Activated naive CD4-positive, alpha-beta T cell treated with Interleukin-2 at 50 U/mL for 16 hours (primary cell): ENCODE data around the gene ANKRD10.

Experiments used
- DNase-seq: peaks from one replicate; pipeline ENCODE4 v3.0.0-alpha.2; 2020

ANKRD10 gene

DNA sequence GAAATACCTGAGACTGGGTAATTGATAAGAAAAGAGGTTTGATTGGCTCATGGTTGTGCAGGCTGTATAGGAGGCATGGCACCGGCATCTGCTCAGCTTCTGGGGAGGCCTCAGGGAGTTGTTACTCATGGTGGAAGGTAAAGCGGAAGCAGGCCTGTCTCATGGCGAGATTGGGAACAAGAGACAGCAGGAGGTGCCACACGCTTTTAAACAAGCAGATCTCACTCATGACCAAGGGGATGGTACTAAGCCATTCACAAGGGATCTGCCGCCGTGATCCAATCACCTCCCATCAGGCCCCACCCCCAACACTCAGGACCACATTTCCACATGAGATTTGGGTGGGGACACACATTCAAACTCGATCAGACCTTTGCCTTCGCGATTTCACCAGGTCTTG is 86.2 kb downstream of the ANKRD10 start:
- DNase-seq: no peak
